Activated CD4-positive, alpha-beta T cell treated with anti-CD3 and anti-CD28 coated beads for 36 hours (primary cell): ENCODE results near the gene RBM4B. TPM values are rescaled to one million over a fixed set of nuclear protein-coding genes. Genes with fewer than 3 reads are reported as not detected.

Experiments used
- ATAC-seq: fragments of 200-7000 bp; cut with Tn5 transposase; one replicate; pipeline ENCODE4 v1.10.0; 2021; ENCODE audit warnings: mild to moderate bottlenecking, moderate library complexity
- CTCF ChIA-PET: fragments of 350-600 bp; sonication (Branson Sonifier 250); formaldehyde crosslinking; loops from one replicate; lab custom pipeline; 2021; ENCODE audit warnings: antibody characterized with exemption; lab: Charles Lee
- POLR2A ChIA-PET: fragments of 350-600 bp; sonication (Branson Sonifier 250); formaldehyde crosslinking; loops from one replicate; lab custom pipeline; 2021; ENCODE audit warnings: antibody characterized with exemption, inconsistent platforms; lab: Charles Lee
- DNase-seq: peaks from one replicate; pipeline ENCODE4 v3.0.0-alpha.2; 2020
- H3K27ac Mint-ChIP-seq: one replicate; pipeline ENCODE4 v1.8.0; 2021; ENCODE audit warnings: mixed read lengths
- H3K27me3 Mint-ChIP-seq: one replicate; pipeline ENCODE4 v1.8.0; 2021; ENCODE audit warnings: mixed read lengths
- H3K36me3 Mint-ChIP-seq: one replicate; pipeline ENCODE4 v1.8.0; 2021; ENCODE audit warnings: low read depth, mixed read lengths
- H3K4me1 Mint-ChIP-seq: one replicate; pipeline ENCODE4 v1.8.0; 2021; ENCODE audit warnings: mixed read lengths
- H3K4me3 Mint-ChIP-seq: one replicate; pipeline ENCODE4 v1.8.0; 2021; ENCODE audit warnings: mild to moderate bottlenecking, moderate library complexity, mixed read lengths
- H3K9me3 Mint-ChIP-seq: one replicate; pipeline ENCODE4 v1.8.0; 2021; ENCODE audit warnings: low read depth, mixed read lengths
- intact Hi-C, 2 experiments: fragments of 100-400 bp; cut with DNase I in 1 of 2; cut with micrococcal nuclease in 1 of 2; formaldehyde crosslinking; loops; one replicate each; pipeline versions ENCODE4 v1.14.2 to v1.15.1; 2022 to 2024; cut with DNase I, micrococcal nuclease
- total RNA-seq, 2 experiments: library from RNA; stranded (reverse); gene quantifications; one replicate each; pipeline ENCODE4 v1.2.3, GENCODE V29; 2021

RBM4B gene
- total RNA-seq, 2 experiments from 2014 or later = 14.7 to 14.8 TPM

DNA sequence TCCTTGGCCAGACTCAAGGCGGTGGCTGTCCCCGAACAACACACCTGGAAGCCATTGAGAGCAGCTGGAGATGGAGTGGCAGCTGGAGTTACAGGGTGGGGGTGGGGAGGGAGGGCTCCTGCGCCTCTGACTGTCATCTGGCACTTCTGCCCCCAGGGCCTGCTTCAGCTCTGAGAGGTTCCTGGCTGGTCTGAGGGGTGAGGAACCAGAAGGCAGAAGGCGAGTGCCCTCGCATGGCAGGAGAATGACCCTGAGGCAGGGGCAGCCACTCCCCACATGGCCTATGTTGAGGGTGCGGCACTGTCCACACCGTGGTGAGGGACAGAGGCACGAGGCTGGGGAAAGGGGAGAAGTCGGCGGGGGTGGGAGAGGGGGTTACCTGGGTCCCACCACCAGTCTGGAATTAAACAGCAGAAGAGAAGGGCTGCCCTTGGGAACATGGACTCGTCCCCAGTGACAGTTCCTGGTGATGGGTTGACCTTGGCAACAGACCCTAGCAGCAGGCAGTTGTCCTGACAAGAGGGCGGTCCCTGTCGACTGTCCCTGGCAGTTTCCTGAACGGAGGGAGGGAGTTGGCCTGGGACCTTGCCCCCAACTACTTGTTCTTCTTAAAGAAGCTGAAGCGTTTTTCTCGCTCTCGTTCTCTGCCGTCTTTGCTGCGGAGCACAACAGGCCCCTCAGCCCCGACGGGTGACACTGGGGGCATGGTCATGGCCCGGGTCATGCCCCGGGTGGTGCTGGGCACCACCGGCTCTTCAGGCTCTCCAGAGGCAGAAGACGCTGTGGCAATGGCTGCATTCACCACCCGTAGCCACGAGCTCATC lies 7.8 kb upstream of the RBM4B start:
- CTCF ChIA-PET = interaction anchor here (0.6 to 1.2 kb wide), 2 partner anchors 8 to 106 kb away, joined by 3 to 4 read pairs; partner anchors contain the start of gene RBM4B
- no peaks in the 10 kb centered on the region for H3K27me3 Mint-ChIP-seq
- POLR2A ChIA-PET = no interaction called here
- intact Hi-C loops = no loop called here
- H3K36me3 Mint-ChIP-seq = no peaks in the 10 kb centered on the region
- H3K9me3 Mint-ChIP-seq = no peaks in the 10 kb centered on the region
- no peak overlapping the region for H3K4me3 Mint-ChIP-seq
- H3K4me1 Mint-ChIP-seq = no peaks in the 10 kb centered on the region
- DNase-seq = no peak
- ATAC-seq = no peak
- no peak overlapping the region for H3K27ac Mint-ChIP-seq

- no peak for DNase-seq
- Mint-ChIP-seq H3K4me3 (no peak overlapping the region), H3K27me3 (no peaks in the 10 kb centered on the region), H3K9me3 (no peaks in the 10 kb centered on the region), H3K4me1 (no peaks in the 10 kb centered on the region), H3K27ac (no peak overlapping the region), H3K36me3 (no peaks in the 10 kb centered on the region)
- ChIA-PET CTCF (no interaction called here), POLR2A (no interaction called here)
- intact Hi-C loops = no loop called here
- ATAC-seq = no peak
Observed at GRCh38 chr11:66684635-66685034, 6.9 kb upstream of the RBM4B start.

DNA sequence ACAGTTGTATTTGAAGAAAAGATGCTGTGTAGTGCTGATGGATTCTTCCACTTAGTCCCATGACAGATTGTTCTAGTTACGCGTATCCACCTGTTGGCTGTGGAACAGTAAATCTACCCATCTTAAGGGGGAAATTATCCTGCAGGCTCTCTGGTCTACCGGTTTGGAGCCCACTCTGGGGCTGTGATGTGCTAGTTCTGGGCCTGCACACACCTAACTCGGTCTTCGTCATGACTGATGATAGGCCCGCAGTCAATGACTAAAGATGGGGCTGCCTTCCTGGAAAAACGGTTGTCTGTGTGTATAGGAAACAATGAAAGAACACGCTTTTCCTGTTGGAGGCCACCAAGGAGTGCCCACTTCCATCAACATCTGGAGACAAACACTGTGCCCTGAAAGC lies 6.2 kb upstream of the RBM4B start:
- Mint-ChIP-seq H3K4me1 (no peaks in the 10 kb centered on the region), H3K36me3 (no peaks in the 10 kb centered on the region), H3K27me3 (no peaks in the 10 kb centered on the region), H3K9me3 (no peaks in the 10 kb centered on the region), H3K27ac (no peak overlapping the region), H3K4me3 (no peak overlapping the region)
- intact Hi-C loops = no loop called here
- POLR2A ChIA-PET = no interaction called here
- ATAC-seq (no peak), DNase-seq (no peak)
- CTCF ChIA-PET = no interaction called here

GRCh38 chr11:66680966-66681645 lies 3.4 kb upstream of the RBM4B start:
- Mint-ChIP-seq H3K9me3 (no peaks in the 10 kb centered on the region), H3K36me3 (peaks cover 9% of the 10 kb centered on the region), H3K4me3 (no peak overlapping the region), H3K4me1 (peaks cover 11% of the 10 kb centered on the region), H3K27me3 (no peaks in the 10 kb centered on the region), H3K27ac (no peak overlapping the region)
- POLR2A ChIA-PET = interaction anchor here (0.6 to 0.7 kb wide), 2 partner anchors 13 to 38 kb away, joined by 3 read pairs; no protein-coding TSS in a partner anchor
- ATAC-seq = no peak
- CTCF ChIA-PET = interaction anchor here (0.6 to 5.4 kb wide), 5 partner anchors 15 to 933 kb away, joined by 3 to 99 read pairs (median 3); no protein-coding TSS in a partner anchor
- DNase-seq = no peak
- intact Hi-C loops = no loop called here

DNA sequence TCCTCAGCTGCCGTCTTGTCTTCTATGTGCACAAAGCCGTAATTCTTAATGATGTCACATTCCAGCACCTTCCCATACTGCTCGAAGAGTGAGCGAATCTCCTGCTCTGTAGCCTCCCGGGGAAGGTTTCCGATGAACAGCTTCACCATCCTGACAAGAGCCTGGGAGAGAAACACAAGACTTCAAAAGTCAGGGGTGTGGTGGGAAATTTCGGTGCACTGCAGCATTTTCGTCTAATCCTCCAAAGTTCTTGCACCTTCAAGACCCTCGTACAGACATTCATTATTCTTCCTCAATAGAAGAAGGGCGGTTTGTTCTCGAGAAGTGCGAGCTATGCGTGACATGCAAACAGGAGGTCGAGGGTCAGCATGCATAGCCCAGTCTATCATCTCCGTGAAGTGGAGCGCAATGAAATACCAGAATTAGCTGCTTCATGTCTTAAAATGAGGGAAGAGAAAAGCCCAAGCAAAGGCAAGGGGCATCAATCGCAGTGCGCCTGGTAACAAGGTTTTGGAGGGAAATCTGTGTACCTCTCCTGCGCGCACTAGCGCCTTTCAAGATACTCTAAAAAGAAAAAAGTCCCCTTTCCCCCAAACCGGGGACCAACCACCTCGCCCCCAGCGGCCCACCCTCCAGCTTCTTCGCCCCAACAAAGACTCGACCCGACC lies 622 bp downstream of the RBM4B start:
- ChIA-PET CTCF (interaction anchor here (0.6 to 5.4 kb wide), 26 partner anchors 8 to 676 kb away, joined by 3 to 99 read pairs (median 5); partner anchors contain the start of genes BBS1, CCDC87, CCS and DPP3), POLR2A (interaction anchor here (0.6 to 2.6 kb wide), 12 partner anchors 28 to 603 kb away, joined by 3 to 28 read pairs (median 4); partner anchors contain the start of genes MRPL11, RBM14, RBM4 and ZDHHC24)
- Mint-ChIP-seq H3K4me1 (peaks cover 27% of the 10 kb centered on the region), H3K4me3 (peak overlapping the region; percentile 85), H3K36me3 (peaks cover 16% of the 10 kb centered on the region), H3K9me3 (no peaks in the 10 kb centered on the region), H3K27me3 (no peaks in the 10 kb centered on the region), H3K27ac (peak overlapping the region; percentile 94)
- DNase-seq (no peak), ATAC-seq (no peak)
- intact Hi-C loops = loop anchor here (1.0 to 10.0 kb wide), 9 partner anchors 39 to 330 kb away; partner anchors contain the start of genes CCDC87 (in 2 of the 2), CCS (in 2 of the 2), RBM14 (in 2 of the 2) and B4GAT1 (in 1 of the 2)

DNA sequence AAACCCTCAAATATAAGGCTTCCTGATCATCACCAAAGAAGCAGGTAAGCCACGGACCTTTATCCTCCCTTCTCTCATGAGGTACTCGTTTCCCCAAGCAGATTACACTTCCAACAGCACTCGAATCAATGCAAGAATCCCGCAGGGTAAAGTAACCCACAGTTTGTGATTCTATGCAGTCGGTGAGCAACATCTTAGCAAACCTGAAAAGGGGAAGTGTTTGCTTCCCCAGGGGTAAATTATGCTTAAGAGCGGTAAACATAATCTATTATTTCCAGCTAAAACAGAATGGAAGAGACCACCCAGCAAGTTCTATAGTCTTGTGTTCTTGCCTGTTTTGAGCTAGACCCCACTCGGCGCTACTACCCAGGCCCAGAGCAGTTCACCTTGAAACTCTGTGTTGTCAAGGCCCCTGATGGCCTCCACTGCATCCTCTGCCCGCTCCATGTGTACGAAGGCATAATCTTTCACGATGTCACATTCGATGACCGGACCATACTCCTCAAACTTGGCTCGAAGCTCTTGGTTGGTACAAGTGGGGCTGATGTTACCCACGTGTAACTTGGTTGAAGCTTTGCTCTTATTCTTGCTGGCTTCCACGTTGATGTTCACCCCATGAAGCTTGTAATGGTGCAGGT lies 1.3 kb downstream of the RBM4B start:
- DNase-seq (no peak), ATAC-seq (no peak)
- peaks cover 16% of the 10 kb centered on the region for H3K36me3 Mint-ChIP-seq
- CTCF ChIA-PET = interaction anchor here (0.6 to 5.4 kb wide), 9 partner anchors 13 to 296 kb away, joined by 3 to 99 read pairs (median 4); partner anchors contain the start of genes BBS1, CCDC87 and CCS
- intact Hi-C loops = loop anchor here (5.0 to 10.0 kb wide), 2 partner anchors 242 to 329 kb away; partner anchors contain the start of genes B4GAT1 (in 1 of the 2), BRMS1 (in 1 of the 2) and MRPL11 (in 1 of the 2)
- H3K27me3 Mint-ChIP-seq = no peaks in the 10 kb centered on the region
- peak overlapping the region; percentile 94 for H3K27ac Mint-ChIP-seq
- H3K4me3 Mint-ChIP-seq = peak overlapping the region; percentile 85
- H3K4me1 Mint-ChIP-seq = peaks cover 30% of the 10 kb centered on the region
- H3K9me3 Mint-ChIP-seq = no peaks in the 10 kb centered on the region
- POLR2A ChIA-PET = interaction anchor here (0.6 to 2.5 kb wide), 3 partner anchors 55 to 603 kb away, joined by 3 to 10 read pairs (median 3); partner anchors contain the start of gene RBM14

DNA sequence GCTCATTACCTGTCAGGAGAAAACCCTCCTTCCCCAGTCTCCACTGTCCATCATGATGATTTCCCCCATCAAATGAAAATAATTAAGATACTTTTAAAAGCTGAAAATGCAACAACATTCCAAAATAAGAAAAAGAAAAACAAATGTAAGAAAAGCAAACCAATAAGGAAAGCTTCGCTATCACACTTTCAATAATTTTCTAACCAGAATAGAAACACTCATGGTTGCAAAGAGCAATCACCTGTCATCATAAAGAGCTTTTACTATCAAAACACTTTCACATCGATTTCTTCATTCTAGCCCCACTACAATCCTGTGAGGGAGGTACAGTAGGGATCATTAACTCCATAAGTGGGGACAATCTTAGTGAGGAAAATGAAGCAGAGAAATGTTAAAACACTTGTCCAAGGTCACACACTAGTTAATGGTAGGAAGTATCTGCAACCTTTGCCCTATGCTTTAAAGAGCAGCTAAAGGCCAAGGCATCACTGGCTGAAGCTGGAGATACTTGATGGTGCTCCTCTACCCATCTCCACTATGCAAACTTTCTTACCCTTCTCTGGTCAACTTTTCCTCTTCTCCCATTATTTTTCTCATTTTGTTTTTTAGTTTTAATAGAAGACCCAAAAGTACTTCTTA lies 2.6 kb downstream of the RBM4B start:
- Mint-ChIP-seq H3K4me3 (no peak overlapping the region), H3K27ac (no peak overlapping the region), H3K4me1 (peaks cover 35% of the 10 kb centered on the region), H3K36me3 (peaks cover 16% of the 10 kb centered on the region), H3K27me3 (no peaks in the 10 kb centered on the region), H3K9me3 (no peaks in the 10 kb centered on the region)
- ChIA-PET CTCF (interaction anchor here (0.7 to 1.2 kb wide), 5 partner anchors 12 to 379 kb away, joined by 3 to 4 read pairs (median 3); no protein-coding TSS in a partner anchor), POLR2A (interaction anchor here (0.8 to 0.9 kb wide), 2 partner anchors 33 to 106 kb away, joined by 4 to 6 read pairs; partner anchors contain the start of gene CTSF)
- DNase-seq = no peak
- ATAC-seq = no peak
- intact Hi-C loops = loop anchor here (5.0 to 10.0 kb wide), 3 partner anchors 240 to 717 kb away; partner anchors contain the start of genes B4GAT1 (in 1 of the 2), BRMS1 (in 1 of the 2), MRPL11 (in 1 of the 2) and RAD9A (in 1 of the 2)

DNA sequence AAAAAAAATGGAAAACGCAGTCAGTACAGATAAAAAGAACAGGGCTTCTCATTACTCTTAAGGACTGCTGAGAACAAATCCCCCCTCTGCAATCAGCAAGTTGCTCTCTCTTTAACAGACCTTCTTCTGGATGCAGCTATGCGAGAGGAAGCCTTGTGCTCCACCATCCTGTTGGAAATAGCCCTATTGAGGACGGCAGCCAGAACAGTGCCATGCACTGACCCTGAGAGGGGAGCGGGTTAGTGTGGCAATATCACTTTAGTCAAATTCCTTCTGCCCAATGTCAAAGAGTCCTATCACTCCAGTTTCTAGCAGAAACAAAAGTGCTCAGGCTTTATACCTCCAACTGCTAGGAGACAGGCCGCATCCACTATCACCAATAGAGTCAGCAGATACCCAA lies 6.9 kb downstream of the RBM4B start:
- no peaks in the 10 kb centered on the region for H3K27me3 Mint-ChIP-seq
- DNase-seq (no peak), ATAC-seq (no peak)
- H3K4me3 Mint-ChIP-seq = no peak overlapping the region
- H3K9me3 Mint-ChIP-seq = no peaks in the 10 kb centered on the region
- H3K36me3 Mint-ChIP-seq = peaks cover 25% of the 10 kb centered on the region
- ChIA-PET CTCF (interaction anchor here (1.2 kb wide), 1 partner anchor 210 kb away, joined by 3 read pairs; no protein-coding TSS in a partner anchor), POLR2A (no interaction called here)
- H3K27ac Mint-ChIP-seq = no peak overlapping the region
- H3K4me1 Mint-ChIP-seq = peaks cover 29% of the 10 kb centered on the region
- intact Hi-C loops = loop anchor here (5.0 to 10.0 kb wide), 2 partner anchors 236 to 721 kb away; partner anchors contain the start of genes MRPL11 (in 1 of the 2) and RAD9A (in 1 of the 2)

GRCh38 chr11:66665369-66665768 lies 12.3 kb downstream of the RBM4B start:
- Mint-ChIP-seq H3K4me3 (no peak overlapping the region), H3K9me3 (no peaks in the 10 kb centered on the region), H3K36me3 (peaks cover 39% of the 10 kb centered on the region), H3K4me1 (peaks cover 12% of the 10 kb centered on the region), H3K27me3 (no peaks in the 10 kb centered on the region), H3K27ac (no peak overlapping the region)
- ChIA-PET CTCF (interaction anchor here (0.8 to 1.4 kb wide), 3 partner anchors 13 to 23 kb away, joined by 3 to 5 read pairs (median 3); no protein-coding TSS in a partner anchor), POLR2A (interaction anchor here (0.6 kb wide), 1 partner anchor 257 kb away, joined by 3 read pairs; no protein-coding TSS in a partner anchor)
- DNase-seq (no peak), ATAC-seq (no peak)
- intact Hi-C loops = no loop called here
